Breast epithelium (tissue), 4 donors: ENCODE measurements around the gene TMEM18. TPM values are rescaled to one million over a fixed set of nuclear protein-coding genes. Genes with fewer than 3 reads are reported as not detected.

Experiments
- DNase-seq, 2 donors: peaks; one replicate each; pipeline ENCODE4 v3.0.0-alpha.2; 2019; ENCODE audit warnings: low spot score in 2 of 2
- H3K27ac ChIP-seq, 2 donors: fragments of 200-600 bp; sonication (generic) in 1 of 2; one replicate each; pipeline ENCODE4 v1.5.1; 2016 to 2019; ENCODE audit warnings: mild to moderate bottlenecking in 1 of 2
- H3K27me3 ChIP-seq, 2 donors: fragments of 200-600 bp; sonication (generic) in 1 of 2; one replicate each; pipeline versions ENCODE4 v1.5.1 to v1.6.0; 2017 to 2019; ENCODE audit warnings: control low read depth in 1 of 2, mild to moderate bottlenecking in 1 of 2
- H3K36me3 ChIP-seq: fragments of 200-600 bp; one replicate; pipeline ENCODE4 v1.5.1; 2019
- H3K4me1 ChIP-seq, 2 donors: fragments of 200-600 bp; sonication (generic); one replicate each; pipeline ENCODE4 v1.5.1; 2016 to 2019; ENCODE audit warnings: control low read depth in 1 of 2
- H3K4me3 ChIP-seq, 3 donors: fragments of 200-600 bp; sonication (generic); 1 replicate in 2 of 3; 2 replicates in 1 of 3; pipeline ENCODE4 v1.5.1; 2016 to 2019; ENCODE audit warnings: mild to moderate bottlenecking in 3 of 3, moderate library complexity in 2 of 3
- H3K9me3 ChIP-seq, 2 donors: fragments of 200-600 bp; sonication (generic) in 1 of 2; one replicate each; pipeline ENCODE4 v1.5.1; 2016 to 2019; ENCODE audit warnings: control low read depth in 1 of 2
- CTCF ChIP-seq, 3 donors: fragments of 450-650 bp; IDR thresholded peaks; one replicate each; pipeline ENCODE4 v1.5.1; 2016 to 2017; ENCODE audit warnings: antibody characterized with exemption in 3 of 3, mild to moderate bottlenecking in 3 of 3, moderate library complexity in 3 of 3
- POLR2A ChIP-seq: fragments of 450-650 bp; IDR thresholded peaks from one replicate; pipeline ENCODE4 v1.6.1; 2016; ENCODE audit warnings: antibody characterized with exemption, mild to moderate bottlenecking, moderate library complexity
- POLR2AphosphoS5 ChIP-seq, 3 donors: sonication (generic); formaldehyde crosslinking; IDR thresholded peaks; one replicate each; pipeline ENCODE4 v1.6.1; 2017; ENCODE audit warnings: antibody characterized with exemption in 3 of 3
- intact Hi-C: fragments of 100-400 bp; cut with DNase I; formaldehyde crosslinking; loops from one replicate; pipeline ENCODE4 v1.15.1; 2023; ENCODE audit warnings: low total_unique reads
- total RNA-seq, 3 donors: library from RNA; depleted of rRNA; stranded (reverse); fragments of >200 nt; gene quantifications; one replicate each; pipeline ENCODE4 v1.1.0, GENCODE V29; 2016

TMEM18 gene
- total RNA-seq, 3 donors from 2014 or later, result 17.7 to 34.6 (median 27.4) TPM

GRCh38 chr2:670637-671036, 6.6 kb downstream of the TMEM18 start:
- intact Hi-C loops, result no loop called here
- no peak for DNase-seq
- Histone ChIP-seq H3K27ac (no peak overlapping the region), H3K27me3 (no peaks in the 10 kb centered on the region), H3K4me3 (no peak overlapping the region), H3K36me3 (peaks cover 12% of the 10 kb centered on the region), H3K9me3 (peaks cover 6% of the 10 kb centered on the region in 2 donors), H3K4me1 (no peaks in the 10 kb centered on the region)
- TF ChIP-seq CTCF (IDR thresholded peaks at IDR 0.05), result no peak
- TF ChIP-seq POLR2A, result no peak
- no peak for TF ChIP-seq POLR2AphosphoS5 (IDR thresholded peaks at IDR 0.05)

GRCh38 chr2:669323-669722, 7.9 kb downstream of the TMEM18 start:
- DNase-seq, result no peak
- intact Hi-C loops, result no loop called here
- H3K27ac ChIP-seq, result no peak overlapping the region
- peaks cover 12% of the 10 kb centered on the region for H3K36me3 ChIP-seq
- peaks cover 10 to 14% of the 10 kb centered on the region in 2 donors for H3K9me3 ChIP-seq
- no peak for TF ChIP-seq POLR2A
- no peak for TF ChIP-seq POLR2AphosphoS5 (IDR thresholded peaks at IDR 0.05)
- TF ChIP-seq CTCF (IDR thresholded peaks at IDR 0.05), result no peak
- H3K4me3 ChIP-seq, result no peak overlapping the region
- no peaks in the 10 kb centered on the region for H3K27me3 ChIP-seq
- no peaks in the 10 kb centered on the region for H3K4me1 ChIP-seq

- TF ChIP-seq POLR2AphosphoS5 (IDR thresholded peaks at IDR 0.05) (no peak), CTCF (IDR thresholded peaks at IDR 0.05) (no peak), POLR2A (no peak)
Observed at GRCh38 chr2:668000-668398, 9.2 kb downstream of the TMEM18 start.

GRCh38 chr2:667332-667999, 9.7 kb downstream of the TMEM18 start:
- DNase-seq, result no peak
- peaks cover 12% of the 10 kb centered on the region for H3K36me3 ChIP-seq
- intact Hi-C loops, result no loop called here

More at GRCh38 chr2:668000-668398, 9.2 kb downstream of the TMEM18 start:
- H3K36me3 ChIP-seq, result peaks cover 12% of the 10 kb centered on the region
- H3K9me3 ChIP-seq, result peaks cover 10 to 14% of the 10 kb centered on the region in 2 donors
- H3K4me1 ChIP-seq, result no peaks in the 10 kb centered on the region
- H3K27me3 ChIP-seq, result no peaks in the 10 kb centered on the region
- intact Hi-C loops, result no loop called here
- H3K27ac ChIP-seq, result no peak overlapping the region
- DNase-seq, result no peak
- no peak overlapping the region for H3K4me3 ChIP-seq

More at GRCh38 chr2:667332-667999, 9.7 kb downstream of the TMEM18 start:
- H3K27ac ChIP-seq, result no peak overlapping the region
- no peak for TF ChIP-seq POLR2A
- TF ChIP-seq CTCF (IDR thresholded peaks at IDR 0.05), result peak; percentile 15 to 55 (median 15)
- peaks cover 10 to 14% of the 10 kb centered on the region in 2 donors for H3K9me3 ChIP-seq
- H3K4me1 ChIP-seq, result no peaks in the 10 kb centered on the region
- H3K4me3 ChIP-seq, result no peak overlapping the region
- H3K27me3 ChIP-seq, result no peaks in the 10 kb centered on the region
